IPS DF 6.9 (cell line): ENCODE results near the gene DPP3.

Experiments used
- DNase-seq: peaks from one replicate; pipeline ENCODE4 v3.0.0-alpha.2; 2013; ENCODE audit warnings: low read depth, low spot score
- H3K27ac ChIP-seq: one replicate; pipeline ENCODE4 v1.5.1; 2013; ENCODE audit warnings: low read length, control low read depth
- H3K27me3 ChIP-seq: 2 replicates; pipeline ENCODE4 v1.6.1; 2013; ENCODE audit warnings: mild to moderate bottlenecking, low read length; ENCODE audit not compliant: control insufficient read depth, insufficient read depth
- H3K36me3 ChIP-seq: 2 replicates; pipeline ENCODE4 v1.6.1; 2013; ENCODE audit warnings: low read length; ENCODE audit not compliant: control insufficient read depth, insufficient read depth
- H3K4me1 ChIP-seq: 2 replicates; pipeline ENCODE4 v1.6.1; 2013; ENCODE audit warnings: low read length; ENCODE audit not compliant: control insufficient read depth, insufficient read depth
- H3K4me3 ChIP-seq: 2 replicates; pipeline ENCODE4 v1.5.1; 2013; ENCODE audit warnings: mild to moderate bottlenecking, low read length
- H3K9me3 ChIP-seq: 2 replicates; pipeline ENCODE4 v1.6.1; 2013; ENCODE audit warnings: low read length, inconsistent platforms; ENCODE audit not compliant: control insufficient read depth, insufficient read depth
- WGBS: extraction: QIAGEN DNeasy Blood & Tissue Kit; methylation state at CpG from one replicate; pipeline ENCODE4 v1.1.7; 2013; ENCODE audit warnings: mixed read lengths, missing lambda C conversion rate; ENCODE audit not compliant: insufficient read length, insufficient coverage; 5-methylcytosine and 5-hydroxymethylcytosine counted together

The DPP3 gene

DNA sequence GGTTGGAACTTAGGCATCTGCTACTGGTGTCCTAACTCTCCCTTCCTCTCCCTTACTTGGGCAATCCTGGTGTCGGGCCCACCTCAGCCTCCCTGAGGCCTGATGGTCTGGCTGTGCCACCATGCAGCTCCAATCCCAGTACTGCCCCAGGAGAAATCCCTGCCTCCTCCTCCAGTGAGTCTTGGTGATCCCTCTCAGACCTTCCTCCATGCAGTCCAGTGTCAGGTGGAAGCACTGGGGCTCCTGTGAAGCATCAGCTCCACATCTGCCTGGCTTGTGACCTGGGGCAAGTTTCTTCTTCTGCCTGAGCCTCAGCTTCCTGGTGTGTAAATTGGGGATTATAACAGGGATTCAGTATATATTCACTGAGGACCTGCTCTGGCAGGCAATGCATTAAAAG, 15.3 kb upstream of the DPP3 start:
- no peak overlapping the region for H3K4me3 ChIP-seq
- WGBS, result no CpG with 5 or more reads among the region's 1 CpG
- H3K9me3 ChIP-seq, result no peaks in the 10 kb centered on the region
- no peak for DNase-seq
- peaks cover 7% of the 10 kb centered on the region; the same call in 1 of the 2 replicates for H3K4me1 ChIP-seq
- no peaks in the 10 kb centered on the region for H3K36me3 ChIP-seq
- no peak overlapping the region for H3K27ac ChIP-seq
- no peaks in the 10 kb centered on the region for H3K27me3 ChIP-seq

DNA sequence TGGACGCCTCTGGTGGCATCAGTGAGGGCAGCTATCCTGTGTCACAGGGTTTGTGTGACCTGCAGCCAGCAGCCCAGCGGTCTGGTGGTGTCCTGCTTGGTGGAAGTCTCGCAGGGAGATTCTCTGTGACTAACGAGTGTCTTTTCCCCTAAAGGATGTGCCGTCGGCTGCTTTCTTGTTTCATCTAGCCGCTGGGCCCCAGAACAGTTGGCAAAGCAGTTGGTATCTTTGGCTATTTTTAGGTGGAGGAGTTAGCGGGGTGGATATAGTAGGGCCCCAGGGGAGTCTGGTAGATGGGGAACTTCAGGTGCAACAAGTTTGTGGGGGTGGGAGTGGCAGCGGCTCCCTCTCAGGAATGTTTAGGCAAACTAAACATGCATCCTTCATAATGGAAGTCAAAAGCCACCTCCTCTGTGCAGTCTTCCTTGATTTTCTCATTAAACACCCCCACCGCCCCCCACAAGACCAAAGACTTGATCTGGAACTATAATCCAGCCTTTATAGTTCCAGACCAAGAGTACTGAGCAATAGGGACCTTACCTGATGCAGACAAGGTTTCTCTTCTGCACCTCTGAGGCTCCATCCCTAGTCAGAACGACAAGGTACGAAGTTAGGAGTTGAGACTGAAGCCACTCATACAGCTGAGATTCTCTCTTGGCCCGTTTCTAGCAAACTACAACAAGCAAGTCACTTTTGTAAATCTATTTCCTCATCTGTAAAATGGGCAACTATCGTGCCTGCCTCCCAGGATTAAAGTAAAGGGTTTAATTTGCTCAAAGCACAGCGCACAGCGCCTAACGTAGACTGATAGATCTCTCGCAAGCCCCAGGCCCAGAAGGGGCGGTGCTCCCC, 14.6 kb upstream of the DPP3 start:
- H3K4me1 ChIP-seq, result peaks cover 7% of the 10 kb centered on the region; the same call in 1 of the 2 replicates

DNA sequence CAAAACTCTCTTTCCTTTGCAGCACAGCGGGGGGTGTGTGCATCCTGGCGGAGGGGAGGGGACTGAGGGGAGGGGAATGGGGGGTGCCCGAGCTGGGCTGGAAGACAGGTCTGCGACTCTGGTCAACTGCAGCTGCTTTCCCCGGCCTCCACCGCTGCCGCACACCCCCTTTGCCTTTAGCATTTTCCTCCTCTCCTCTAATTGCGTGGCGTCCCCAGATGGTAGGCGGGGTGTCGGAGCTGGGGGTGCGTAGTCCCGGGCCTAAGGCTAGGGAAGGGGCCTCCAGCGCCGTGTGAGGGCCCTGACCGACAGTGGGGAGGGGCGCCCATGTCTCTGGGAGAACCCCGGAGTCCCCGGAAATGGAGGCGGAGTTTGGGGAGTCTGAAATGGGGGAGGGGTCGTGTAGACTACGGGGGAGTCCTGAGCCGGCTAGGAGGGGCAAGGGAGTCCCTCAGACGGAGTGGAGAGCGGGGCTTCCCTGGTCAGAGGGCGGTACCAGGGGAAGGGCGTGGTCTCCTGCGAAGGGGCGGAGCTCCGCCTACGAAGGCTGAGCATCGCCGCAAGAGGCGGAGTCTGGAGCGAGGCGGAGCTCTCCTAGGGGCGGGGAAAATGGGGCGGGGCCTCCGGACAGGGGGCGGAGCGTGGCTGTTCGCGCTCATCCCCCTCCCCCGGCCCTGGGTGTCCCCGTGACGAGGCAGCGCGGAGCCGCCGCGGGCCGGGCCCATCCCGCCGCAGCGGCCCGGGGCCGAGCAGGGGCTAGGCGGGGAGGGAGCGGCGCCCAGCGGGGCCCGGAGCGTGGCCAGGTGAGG, 13.8 kb upstream of the DPP3 start, which contains the start of gene PELI3:
PELI3 (plus strand) TSS at position 681 of the 809 bp plus-strand sequence. CDS start 1,224 bp downstream, outside the sequence.
- Histone ChIP-seq H3K4me3 (peak within 1 kb of the TSS; percentile 82; the same call in 1 of the 2 replicates), H3K36me3 (no peaks in the 10 kb centered on the region), H3K27me3 (no peaks in the 10 kb centered on the region), H3K4me1 (peaks cover 7% of the 10 kb centered on the region; the same call in 1 of the 2 replicates), H3K27ac (no peak within 1 kb of the TSS), H3K9me3 (no peaks in the 10 kb centered on the region)
- WGBS, result no CpG with 5 or more reads among the region's 63 CpGs
- peak; percentile 85 for DNase-seq

More for the DNA sequence above, 14.6 kb upstream of the DPP3 start:
- no peak overlapping the region for H3K27ac ChIP-seq
- peak overlapping the region; percentile 82; the same call in 1 of the 2 replicates for H3K4me3 ChIP-seq
- no CpG with 5 or more reads among the region's 19 CpGs for WGBS
- no peaks in the 10 kb centered on the region for H3K9me3 ChIP-seq
- DNase-seq, result no peak
- no peaks in the 10 kb centered on the region for H3K27me3 ChIP-seq
- H3K36me3 ChIP-seq, result no peaks in the 10 kb centered on the region

DNA sequence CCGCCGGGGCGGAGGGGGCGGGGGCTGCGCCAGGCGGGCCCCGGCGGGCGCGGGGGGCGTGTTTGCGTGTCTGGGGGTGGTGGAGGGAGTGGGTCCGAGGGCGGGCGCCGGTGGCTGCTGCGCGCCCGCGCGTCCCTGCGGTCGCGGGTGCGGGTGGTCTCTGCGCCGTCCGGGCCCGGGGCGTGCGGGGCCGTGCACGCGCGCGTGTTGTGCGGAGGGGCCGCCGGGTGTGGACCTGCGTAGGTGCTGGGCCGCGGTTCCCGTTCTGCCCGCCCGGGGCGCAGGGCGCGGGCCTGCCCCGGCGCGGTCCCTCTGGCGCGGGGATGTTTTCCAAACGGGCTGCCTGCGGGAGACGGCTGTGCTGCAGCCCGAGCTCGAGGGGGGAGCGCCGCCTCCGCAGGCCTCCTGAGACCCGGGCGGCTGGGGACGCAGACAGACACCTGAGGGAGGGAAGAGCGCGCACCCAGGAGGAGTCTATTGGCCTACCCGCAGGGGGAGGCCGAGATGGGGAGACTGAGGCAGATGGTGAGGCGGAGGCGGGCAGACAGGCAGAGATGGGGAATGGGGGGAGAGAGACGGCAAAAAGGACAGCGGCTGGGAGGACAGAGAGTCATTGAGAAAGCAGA, 13.1 kb upstream of the DPP3 start:
- Histone ChIP-seq H3K27me3 (no peaks in the 10 kb centered on the region), H3K4me3 (peak overlapping the region; percentile 82; the same call in 1 of the 2 replicates), H3K9me3 (no peaks in the 10 kb centered on the region), H3K4me1 (peaks cover 7% of the 10 kb centered on the region; the same call in 1 of the 2 replicates), H3K36me3 (no peaks in the 10 kb centered on the region; the same call in 1 of the 2 replicates), H3K27ac (no peak overlapping the region)
- no CpG with 5 or more reads among the region's 72 CpGs for WGBS
- DNase-seq, result no peak

DNA sequence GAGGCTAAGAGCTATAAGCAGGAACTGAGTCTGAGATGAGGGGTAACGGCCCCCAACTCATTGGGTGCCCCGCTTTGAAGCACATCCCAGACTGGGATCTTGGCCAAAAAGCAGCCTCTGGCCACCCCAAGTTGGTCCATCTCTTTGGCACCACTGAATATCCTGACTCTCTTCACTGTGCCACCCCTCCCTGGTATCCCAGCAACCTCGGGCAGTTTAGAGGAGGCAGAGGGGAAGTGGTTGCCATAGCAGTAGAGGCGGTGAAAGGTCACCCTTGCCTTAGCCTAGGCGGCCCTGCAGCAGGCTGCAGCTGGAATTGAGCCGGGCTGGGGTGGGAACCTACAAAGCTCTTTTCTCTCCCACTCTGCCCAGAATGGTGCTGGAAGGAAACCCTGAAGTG, 12.5 kb upstream of the DPP3 start:
- H3K27me3 ChIP-seq, result no peaks in the 10 kb centered on the region
- no CpG with 5 or more reads among the region's 6 CpGs for WGBS
- H3K4me1 ChIP-seq, result peaks cover 7% of the 10 kb centered on the region; the same call in 1 of the 2 replicates
- H3K4me3 ChIP-seq, result no peak overlapping the region; the same call in 1 of the 2 replicates
- no peaks in the 10 kb centered on the region for H3K9me3 ChIP-seq
- peaks cover 4% of the 10 kb centered on the region for H3K36me3 ChIP-seq
- no peak for DNase-seq
- no peak overlapping the region for H3K27ac ChIP-seq

DNA sequence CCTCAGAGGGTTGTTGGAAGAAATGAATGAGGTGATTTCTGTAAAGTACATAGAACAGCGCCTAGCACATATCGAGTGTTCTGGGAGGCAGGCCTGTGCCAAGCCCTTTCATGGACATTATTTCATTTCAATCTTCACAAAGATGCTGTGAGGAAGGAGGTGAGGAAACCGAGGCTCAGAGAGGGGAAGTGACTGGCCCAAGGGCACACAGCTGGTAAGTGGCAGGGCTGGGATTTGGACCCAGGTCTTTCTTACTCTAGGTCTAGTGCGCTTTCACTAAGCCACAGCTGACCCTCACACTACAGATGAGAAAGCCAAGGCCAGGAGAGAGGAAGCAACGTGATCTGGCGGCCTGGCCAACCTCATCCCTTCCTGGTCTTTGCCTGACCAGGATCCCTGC, 11.5 kb upstream of the DPP3 start:
- no peak overlapping the region for H3K27ac ChIP-seq
- no CpG with 5 or more reads among the region's 6 CpGs for WGBS

DNA sequence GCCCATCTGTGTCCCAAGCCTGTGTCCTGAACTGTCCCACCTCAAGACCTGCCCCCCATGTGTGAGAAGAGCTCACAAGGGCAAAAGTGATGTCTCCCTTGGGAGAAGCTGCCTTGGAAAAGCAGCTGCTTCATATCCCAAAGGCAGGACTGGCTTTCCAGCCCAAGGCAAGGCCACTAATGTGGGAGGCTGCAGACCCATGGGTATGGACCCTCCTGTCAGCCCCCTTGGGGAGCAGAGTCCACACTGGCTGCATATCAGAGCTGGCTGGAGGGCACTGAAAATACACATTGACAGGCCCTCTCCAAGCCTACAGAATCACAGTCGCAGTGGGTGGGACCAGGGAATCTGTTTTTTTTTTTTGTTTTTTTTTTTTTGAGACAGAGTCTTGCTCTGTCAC, 10.8 kb upstream of the DPP3 start:
- DNase-seq, result no peak
- no peaks in the 10 kb centered on the region for H3K9me3 ChIP-seq
- peaks cover 7% of the 10 kb centered on the region; the same call in 1 of the 2 replicates for H3K4me1 ChIP-seq
- peaks cover 10% of the 10 kb centered on the region for H3K36me3 ChIP-seq
- no peak overlapping the region for H3K27ac ChIP-seq
- H3K4me3 ChIP-seq, result no peak overlapping the region
- H3K27me3 ChIP-seq, result no peaks in the 10 kb centered on the region
- no CpG with 5 or more reads among the region's 1 CpG for WGBS

More for the DNA sequence above, 11.5 kb upstream of the DPP3 start:
- Histone ChIP-seq H3K4me1 (peaks cover 7% of the 10 kb centered on the region; the same call in 1 of the 2 replicates), H3K27me3 (no peaks in the 10 kb centered on the region), H3K36me3 (peaks cover 4% of the 10 kb centered on the region), H3K9me3 (no peaks in the 10 kb centered on the region), H3K4me3 (no peak overlapping the region)
- DNase-seq, result no peak

DNA sequence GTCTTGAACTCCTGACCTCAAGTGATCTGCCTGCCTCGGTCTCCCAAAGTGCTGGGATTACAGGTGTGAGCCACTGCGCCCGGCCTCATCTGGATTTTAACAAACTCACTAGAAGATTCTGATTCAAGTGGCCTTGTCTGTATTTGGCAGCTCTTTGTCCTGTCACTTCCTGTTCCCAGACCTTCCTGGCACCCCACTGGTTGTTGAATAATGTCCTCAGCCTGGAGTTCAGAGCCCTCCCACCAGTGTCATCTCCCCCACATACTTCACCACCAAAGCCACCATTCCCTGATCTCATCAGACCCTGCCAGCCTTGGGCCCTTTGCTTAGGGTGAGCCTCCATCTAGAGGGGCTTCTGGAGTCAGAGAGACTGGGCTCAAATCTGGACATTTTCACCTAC, 10.2 kb upstream of the DPP3 start:
- Histone ChIP-seq H3K4me1 (peaks cover 7% of the 10 kb centered on the region; the same call in 1 of the 2 replicates), H3K27me3 (no peaks in the 10 kb centered on the region), H3K27ac (no peak overlapping the region), H3K9me3 (no peaks in the 10 kb centered on the region), H3K36me3 (peaks cover 10% of the 10 kb centered on the region), H3K4me3 (no peak overlapping the region)
- no CpG with 5 or more reads among the region's 3 CpGs for WGBS
- DNase-seq, result no peak

DNA sequence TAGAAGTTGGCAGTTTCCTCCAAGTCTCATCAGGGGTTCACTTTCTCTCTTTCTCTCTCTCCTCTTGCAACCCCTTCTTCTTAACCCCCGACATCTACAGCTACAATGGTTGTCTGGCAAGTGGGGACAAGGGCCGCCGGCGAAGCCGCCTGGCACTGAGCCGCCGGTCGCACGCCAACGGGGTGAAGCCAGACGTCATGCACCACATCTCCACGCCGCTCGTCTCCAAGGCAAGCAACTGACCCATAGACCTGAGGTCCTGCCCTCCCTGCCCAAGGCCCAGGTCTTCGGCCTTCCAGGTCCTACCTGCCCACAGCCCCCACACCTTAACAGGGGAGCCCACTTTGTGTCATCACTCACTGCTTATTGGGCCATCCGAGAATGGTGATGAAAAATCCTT, 9.1 kb upstream of the DPP3 start:
- Histone ChIP-seq H3K4me3 (no peak overlapping the region), H3K36me3 (peaks cover 13% of the 10 kb centered on the region), H3K27ac (no peak overlapping the region), H3K27me3 (no peaks in the 10 kb centered on the region), H3K9me3 (no peaks in the 10 kb centered on the region), H3K4me1 (peaks cover 4% of the 10 kb centered on the region; the same call in 1 of the 2 replicates)
- DNase-seq, result no peak
- no CpG with 5 or more reads among the region's 16 CpGs for WGBS

DNA sequence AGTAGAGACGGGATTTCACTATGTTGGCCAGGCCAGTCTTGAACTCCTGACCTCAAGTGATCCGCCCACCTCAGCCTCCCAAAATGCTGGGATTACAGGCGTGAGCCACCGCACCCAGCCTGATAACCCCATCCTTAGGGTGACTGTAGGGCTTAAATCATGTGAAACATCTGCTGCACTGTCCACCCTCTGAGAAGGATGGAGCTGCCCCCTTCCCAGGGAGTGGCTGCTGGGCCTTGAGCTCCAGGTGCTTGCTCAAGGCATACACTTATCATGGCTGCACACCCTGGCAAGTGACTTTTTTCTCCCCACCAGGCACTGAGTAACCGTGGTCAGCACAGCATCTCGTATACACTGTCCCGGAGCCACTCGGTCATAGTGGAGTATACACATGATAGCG, 8.2 kb upstream of the DPP3 start:
- no peaks in the 10 kb centered on the region for H3K9me3 ChIP-seq
- DNase-seq, result no peak
- peaks cover 13% of the 10 kb centered on the region for H3K36me3 ChIP-seq
- H3K4me1 ChIP-seq, result peaks cover 4% of the 10 kb centered on the region; the same call in 1 of the 2 replicates
- WGBS, result no CpG with 5 or more reads among the region's 9 CpGs
- no peak overlapping the region for H3K27ac ChIP-seq
- H3K27me3 ChIP-seq, result no peaks in the 10 kb centered on the region
- no peak overlapping the region for H3K4me3 ChIP-seq
